DMS153 (cell line): ENCODE results near the gene GABRB1.

Source experiments
- DNase-seq: peaks from one replicate; lab custom pipeline; 2025; lab: John Stamatoyannopoulos, UW

Gene GABRB1

GRCh38 chr4:47471064-47471463, 439.7 kb downstream of the GABRB1 start:
- DNase-seq: no peak

- no peak for DNase-seq
Measured at GRCh38 chr4:47471591-47471990, 440.2 kb downstream of the GABRB1 start.

DNA sequence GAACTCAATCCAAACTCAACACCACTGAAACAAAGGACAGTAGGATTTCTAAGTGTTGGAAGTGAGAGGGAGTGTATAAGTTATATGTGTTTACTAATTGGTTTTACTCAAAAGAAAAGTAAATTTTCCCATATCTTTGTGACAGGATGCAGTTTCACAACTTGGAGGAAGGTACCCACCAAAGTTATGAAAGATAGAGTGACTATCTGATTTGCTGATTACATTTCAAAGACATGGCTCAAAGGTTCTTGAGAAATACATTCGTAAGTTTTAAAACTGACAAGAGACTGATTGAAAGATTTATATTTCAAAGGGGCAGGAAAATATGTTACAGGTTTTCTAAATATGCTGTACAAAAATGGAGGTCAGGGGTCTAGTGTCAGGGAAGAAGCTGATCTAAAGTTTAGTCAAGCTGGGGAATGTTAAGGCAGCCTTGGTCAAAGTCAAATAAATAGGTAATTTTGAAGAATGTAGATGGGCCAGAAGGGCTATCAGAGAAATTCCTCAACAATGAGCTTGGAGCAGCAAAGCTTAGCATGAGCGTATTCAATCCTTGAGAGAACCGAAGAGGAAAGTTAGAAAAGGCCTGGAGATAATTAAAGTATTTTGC, 441.9 kb downstream of the GABRB1 start:
- DNase-seq: no peak

DNA sequence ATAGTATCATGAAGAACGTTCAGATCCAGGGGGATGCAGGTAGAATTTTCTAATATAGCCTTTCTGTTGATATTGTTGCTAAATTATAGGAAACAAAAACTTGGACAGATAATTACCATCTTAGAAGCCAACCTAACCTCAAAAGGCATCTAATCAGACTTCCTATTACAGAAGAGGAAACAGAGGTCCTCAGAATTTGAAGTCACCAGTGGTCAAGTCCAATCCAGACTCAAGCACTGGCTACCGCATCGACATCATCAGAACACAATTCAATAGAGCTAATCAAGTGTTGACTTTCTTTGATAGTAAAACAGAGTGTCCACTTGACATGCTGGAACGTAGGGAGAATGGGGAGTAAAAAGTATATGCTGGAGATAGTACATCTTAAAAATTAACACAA, 443.4 kb downstream of the GABRB1 start:
- DNase-seq: no peak

DNA sequence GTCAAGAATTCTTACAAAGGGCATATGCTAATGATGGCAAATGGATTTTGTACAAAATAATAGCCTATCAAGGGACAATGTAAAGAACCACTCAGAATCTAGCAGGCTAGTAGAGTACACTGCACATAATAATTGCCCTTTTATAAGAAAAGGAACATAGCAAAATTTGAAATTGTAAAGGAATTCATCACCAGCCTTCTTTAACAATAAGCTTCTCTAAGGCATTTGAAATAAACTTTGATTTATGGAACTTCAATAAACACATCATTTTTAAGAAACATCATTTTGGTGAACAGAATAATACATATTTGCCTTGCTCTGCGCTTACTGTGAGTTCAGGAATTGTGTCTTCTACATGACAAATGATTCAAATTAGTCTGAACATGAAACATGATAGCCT, 444.0 kb downstream of the GABRB1 start:
- DNase-seq: no peak
